Keratinocyte (primary cell): ENCODE data around the gene MYOD1. TPM values are rescaled to one million over a fixed set of nuclear protein-coding genes. Genes with fewer than 3 reads are reported as not detected.

Source experiments
- DNase-seq: peaks from one replicate; pipeline ENCODE4 v3.0.0-alpha.2; 2011; ENCODE audit warnings: low read depth, missing footprints, low spot score
- FAIRE-seq: peaks from 2 replicates; lab custom pipeline; 2011; peaks lifted over from hg19 to GRCh38; lab: Jason Lieb, UNC
- H2AFZ ChIP-seq: 2 replicates; pipeline ENCODE4 v1.6.0; 2012; ENCODE audit warnings: low read length, control low read depth, inconsistent platforms; ENCODE audit not compliant: control insufficient read depth
- H3K27ac ChIP-seq: 2 replicates; pipeline ENCODE4 v1.5.1; 2011; ENCODE audit warnings: low read length; ENCODE audit not compliant: control insufficient read depth, insufficient read depth
- H3K27me3 ChIP-seq: 3 replicates; pipeline ENCODE4 v1.6.0; 2011; ENCODE audit warnings: low read length; ENCODE audit not compliant: control insufficient read depth, insufficient read depth; ENCODE audit errors: extremely low read depth
- H3K36me3 ChIP-seq, 2 experiments: 2 replicates in 1 of 2; 3 replicates in 1 of 2; pipeline ENCODE4 v1.5.1; 2011; ENCODE audit warnings: low read length in 2 of 2, mild to moderate bottlenecking in 1 of 2; ENCODE audit not compliant: control insufficient read depth in 2 of 2, insufficient read depth in 2 of 2; ENCODE audit errors: extremely low read depth in 1 of 2
- H3K4me1 ChIP-seq: 3 replicates; pipeline ENCODE4 v1.5.1; 2011; ENCODE audit warnings: low read length; ENCODE audit not compliant: control insufficient read depth, insufficient read depth; ENCODE audit errors: extremely low read depth
- H3K4me2 ChIP-seq: 3 replicates; pipeline ENCODE4 v1.6.0; 2011; ENCODE audit warnings: low read depth, low read length; ENCODE audit not compliant: control insufficient read depth, insufficient read depth; ENCODE audit errors: extremely low read depth
- H3K4me3 ChIP-seq, 3 experiments: fragments of 200-600 bp in 1 of 3; sonication (generic) in 1 of 3; 2 replicates in 2 of 3; 3 replicates in 1 of 3; pipeline ENCODE4 v1.5.1; 2011 to 2016; ENCODE audit warnings: low read length in 3 of 3, mild to moderate bottlenecking in 3 of 3, control low read depth in 2 of 3, inconsistent platforms in 1 of 3, low read depth in 1 of 3, mixed read lengths in 1 of 3, mixed run types in 1 of 3, moderate library complexity in 1 of 3; ENCODE audit not compliant: control insufficient read depth in 2 of 3, insufficient read depth in 2 of 3; ENCODE audit errors: extremely low read depth in 1 of 3
- H3K79me2 ChIP-seq: 2 replicates; pipeline ENCODE4 v1.6.0; 2012; ENCODE audit warnings: low read length; ENCODE audit not compliant: control insufficient read depth, insufficient read depth
- H3K9ac ChIP-seq: 3 replicates; pipeline ENCODE4 v1.6.0; 2011; ENCODE audit warnings: low read length; ENCODE audit not compliant: control insufficient read depth, insufficient read depth; ENCODE audit errors: extremely low read depth
- H3K9me1 ChIP-seq: 3 replicates; pipeline ENCODE4 v1.6.0; 2011; ENCODE audit warnings: low read length; ENCODE audit not compliant: control insufficient read depth, insufficient read depth; ENCODE audit errors: extremely low read depth
- H3K9me3 ChIP-seq: 2 replicates; pipeline ENCODE4 v1.5.1; 2012; ENCODE audit warnings: low read depth, low read length; ENCODE audit not compliant: control insufficient read depth
- H4K20me1 ChIP-seq: 3 replicates; pipeline ENCODE4 v1.6.0; 2011; ENCODE audit warnings: low read length; ENCODE audit not compliant: control insufficient read depth, insufficient read depth; ENCODE audit errors: extremely low read depth
- CTCF ChIP-seq, 3 experiments: IDR thresholded peaks in 1 of 3; conservative IDR thresholded peaks in 1 of 3; optimal IDR thresholded peaks in 1 of 3; 2 replicates in 2 of 3; 3 replicates in 1 of 3; pipeline versions ENCODE3 to v1.5.1; 2011; ENCODE audit warnings: low read length in 3 of 3, mild to moderate bottlenecking in 3 of 3, moderate library complexity in 2 of 3, control low read depth in 1 of 3, inconsistent platforms in 1 of 3; ENCODE audit not compliant: insufficient read depth in 2 of 3; ENCODE audit errors: extremely low read depth in 1 of 3
- EZH2 ChIP-seq: IDR thresholded peaks from one replicate; pipeline ENCODE4 v1.6.1; 2012; ENCODE audit warnings: inconsistent platforms, mild to moderate bottlenecking, low read length, moderate library complexity
- dilution Hi-C: fragments of 300-500 bp; cut with MboI; formaldehyde crosslinking; loops from one replicate; pipeline ENCODE4 v1.7.0; 2020; ENCODE audit warnings: low sequenced_read_pairs; ENCODE audit not compliant: extremely low pct_ligation_motif_present
- polyA plus RNA-seq, 5 experiments: library from polyadenylated mRNA; depleted of rRNA in 3 of 5; stranded (reverse) in 3 of 5; stranded (forward) in 1 of 5; unstranded in 1 of 5; fragments of >200 nt; gene quantifications; 1 replicate in 1 of 5; 2 replicates in 3 of 5; 3 replicates in 1 of 5; pipeline versions ENCODE4 v1.2.1 to v1.2.3, GENCODE V29; 2011 to 2012; ENCODE audit warnings: missing spikeins in 2 of 5, low read depth in 1 of 5, low replicate concordance in 1 of 5

Gene MYOD1
- polyA plus RNA-seq, 1 donor (not counting 4 experiments of a cell fraction or from before 2014, with no cell fraction given): not detected

GRCh38 chr11:17770048-17770652, 50.8 kb downstream of the MYOD1 start:
- TF ChIP-seq CTCF (optimal IDR thresholded peaks at IDR 0.05 in 1 of 3, IDR thresholded peaks at IDR 0.05 in 1 of 3, conservative IDR thresholded peaks at IDR 0.05 in 1 of 3; ENCODE audit: extremely low read depth in 1 of 3, insufficient read depth in 2 of 3, low read length in 3 of 3) (peak in 1 of 3 experiments; percentile 20), EZH2 (no peak)
- Histone ChIP-seq H3K79me2 (no peaks in the 10 kb centered on the region), H3K27ac (no peak overlapping the region), H4K20me1 (no peaks in the 10 kb centered on the region), H3K27me3 (no peaks in the 10 kb centered on the region), H3K4me2 (no peak overlapping the region), H3K9me1 (no peaks in the 10 kb centered on the region), H3K9me3 (no peaks in the 10 kb centered on the region), H3K4me1 (no peaks in the 10 kb centered on the region), H3K4me3 (no peak overlapping the region), H3K36me3 (no peaks in the 10 kb centered on the region), H2AFZ (no peak overlapping the region), H3K9ac (no peak overlapping the region)
- no peak for FAIRE-seq
- DNase-seq: no peak
- dilution Hi-C loops: no loop called here

GRCh38 chr11:17770917-17771316, 51.5 kb downstream of the MYOD1 start:
- Histone ChIP-seq H3K9me3 (no peaks in the 10 kb centered on the region), H4K20me1 (no peaks in the 10 kb centered on the region), H3K4me2 (no peak overlapping the region), H3K27me3 (no peaks in the 10 kb centered on the region), H3K4me3 (no peak overlapping the region), H3K4me1 (no peaks in the 10 kb centered on the region), H3K36me3 (no peaks in the 10 kb centered on the region), H2AFZ (no peak overlapping the region), H3K9ac (no peak overlapping the region), H3K27ac (no peak overlapping the region), H3K79me2 (no peaks in the 10 kb centered on the region), H3K9me1 (no peaks in the 10 kb centered on the region)
- dilution Hi-C loops: no loop called here
- TF ChIP-seq CTCF (optimal IDR thresholded peaks at IDR 0.05 in 1 of 3, IDR thresholded peaks at IDR 0.05 in 1 of 3, conservative IDR thresholded peaks at IDR 0.05 in 1 of 3; ENCODE audit: extremely low read depth in 1 of 3, insufficient read depth in 2 of 3, low read length in 3 of 3): peak; percentile 22 to 27 (median 24)
- TF ChIP-seq EZH2: no peak
- FAIRE-seq: no peak
- DNase-seq: no peak
